CD8-positive, alpha-beta memory T cell (primary cell): ENCODE results near the gene SLFN5. TPM values are rescaled to one million over a fixed set of nuclear protein-coding genes. Genes with fewer than 3 reads are reported as not detected.
"Not testable (repeated sequence)": the region's sequence is repeated elsewhere in the genome, so short reads cannot be mapped to it uniquely, and the experiment has no call there.

Experiments
- CTCF ChIA-PET: fragments of 350-600 bp; sonication (Branson Sonifier 250); formaldehyde crosslinking; loops from one replicate; lab custom pipeline; 2021; ENCODE audit warnings: antibody characterized with exemption; lab: Charles Lee
- POLR2A ChIA-PET: fragments of 350-600 bp; sonication (Branson Sonifier 250); formaldehyde crosslinking; loops from one replicate; lab custom pipeline; 2021; ENCODE audit warnings: antibody characterized with exemption; lab: Charles Lee
- DNase-seq, 5 donors: peaks; one replicate each; pipeline versions ENCODE4 v3.0.0 to v3.0.0-alpha.2; 2020 to 2022; ENCODE audit warnings: mixed read lengths in 1 of 5
- H3K27ac ChIP-seq: one replicate; pipeline ENCODE4 v1.7.0; 2013; ENCODE audit warnings: low read depth, mild to moderate bottlenecking, low read length, moderate library complexity
- H3K27me3 ChIP-seq: 2 replicates; pipeline ENCODE4 v1.7.0; 2013; ENCODE audit warnings: low read length, mild to moderate bottlenecking; ENCODE audit not compliant: insufficient read depth, poor library complexity, severe bottlenecking
- H3K36me3 ChIP-seq: 2 replicates; pipeline ENCODE4 v1.7.0; 2013; ENCODE audit warnings: mild to moderate bottlenecking, low read length, moderate library complexity; ENCODE audit not compliant: insufficient read depth
- H3K4me1 ChIP-seq: 2 replicates; pipeline ENCODE4 v1.7.0; 2013; ENCODE audit warnings: mild to moderate bottlenecking, low read length, moderate library complexity; ENCODE audit not compliant: insufficient read depth
- H3K4me3 ChIP-seq: 2 replicates; pipeline ENCODE4 v1.7.0; 2013; ENCODE audit warnings: mild to moderate bottlenecking, low read length
- H3K9me3 ChIP-seq: 2 replicates; pipeline ENCODE4 v1.7.0; 2013; ENCODE audit warnings: mild to moderate bottlenecking, low read length
- H3K27ac Mint-ChIP-seq, 8 donors: one replicate each; pipeline ENCODE4 v1.8.0; 2020 to 2021; ENCODE audit warnings: mixed read lengths in 8 of 8, mild to moderate bottlenecking in 6 of 8, inconsistent platforms in 3 of 8, moderate library complexity in 3 of 8
- H3K27me3 Mint-ChIP-seq, 2 donors: one replicate each; pipeline ENCODE4 v1.8.0; 2020 to 2021; ENCODE audit warnings: mixed read lengths in 2 of 2, mild to moderate bottlenecking in 1 of 2, moderate library complexity in 1 of 2
- H3K36me3 Mint-ChIP-seq, 3 donors: one replicate each; pipeline ENCODE4 v1.8.0; 2020 to 2021; ENCODE audit warnings: mixed read lengths in 3 of 3, inconsistent platforms in 1 of 3, mild to moderate bottlenecking in 1 of 3
- H3K4me1 Mint-ChIP-seq, 3 donors: one replicate each; pipeline ENCODE4 v1.8.0; 2020 to 2021; ENCODE audit warnings: mixed read lengths in 3 of 3, inconsistent platforms in 1 of 3, mild to moderate bottlenecking in 1 of 3
- H3K4me3 Mint-ChIP-seq, 7 donors: one replicate each; pipeline ENCODE4 v1.8.0; 2020 to 2021; ENCODE audit warnings: mixed read lengths in 7 of 7, mild to moderate bottlenecking in 6 of 7, moderate library complexity in 4 of 7, inconsistent platforms in 2 of 7
- H3K9me3 Mint-ChIP-seq, 5 donors: one replicate each; pipeline ENCODE4 v1.8.0; 2020 to 2022; ENCODE audit warnings: mixed read lengths in 5 of 5, mild to moderate bottlenecking in 3 of 5, moderate library complexity in 2 of 5, inconsistent platforms in 1 of 5
- polyA plus RNA-seq: library from polyadenylated mRNA; unstranded; fragments of 300-500 nt; fragmentation: Illumina TruSeq; gene quantifications from one replicate; pipeline ENCODE4 v1.2.3, GENCODE V29; 2021
- total RNA-seq, 2 experiments: library from RNA; stranded (reverse); gene quantifications; one replicate each; pipeline ENCODE4 v1.2.3, GENCODE V29; 2021

Gene SLFN5
- total RNA-seq = 10 to 100 TPM; 28.6 to 30.2 TPM
- polyA plus RNA-seq = 158 TPM

DNA sequence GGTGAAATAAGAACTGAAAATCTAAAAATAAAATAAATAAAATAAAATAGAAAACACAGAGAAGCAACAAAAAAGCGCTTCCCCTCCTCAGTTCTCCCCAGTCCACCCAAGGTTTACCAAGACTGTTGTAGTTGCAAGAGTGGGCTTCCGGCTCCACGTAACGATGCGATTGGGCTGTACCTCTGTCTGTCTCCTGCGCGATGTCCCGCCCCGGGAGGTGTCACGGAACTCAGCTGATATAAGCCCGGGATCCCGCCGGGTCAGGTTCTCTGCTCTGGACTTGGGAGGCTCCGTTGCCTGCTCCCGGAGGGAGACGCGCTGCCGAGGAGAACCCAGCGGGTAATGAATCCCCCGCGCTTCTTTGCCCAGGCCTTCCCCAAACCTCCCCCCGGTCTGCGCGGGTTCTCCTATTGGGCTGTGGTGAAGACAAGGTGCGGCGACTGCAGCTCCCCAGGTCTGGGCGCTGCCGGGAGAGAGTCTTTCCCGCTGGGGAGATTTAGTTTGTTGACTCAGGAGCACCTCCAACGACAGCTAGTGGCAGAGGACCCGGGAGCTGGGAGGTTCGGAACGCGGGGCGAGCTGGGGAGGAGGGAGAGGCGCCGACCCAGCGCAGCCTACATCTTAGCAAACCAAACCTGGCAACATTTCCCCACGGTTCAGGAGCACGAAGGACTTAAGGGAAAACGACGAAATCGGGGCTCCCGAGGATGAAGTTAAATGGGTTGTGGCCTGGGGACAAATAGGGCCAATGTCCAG is at the start of gene SLFN5:
Gene SLFN5, plus strand, starts transcription at position 268 of the 756 bp plus-strand sequence. CDS start 15,619 bp downstream, outside the sequence.
- Mint-ChIP-seq H3K9me3 (no peaks in the 10 kb centered on the region), H3K27me3 (peaks cover 0 to 8% of the 10 kb centered on the region in 2 donors), H3K4me1 (peaks cover 64 to 70% (median 68%) of the 10 kb centered on the region in 3 donors), H3K27ac (peak within 1 kb of the TSS; percentile 98 to 100 (median 99)), H3K4me3 (peak within 1 kb of the TSS; percentile 97 to 100 (median 99)), H3K36me3 (peaks cover 15 to 64% (median 22%) of the 10 kb centered on the region in 3 donors)
- H3K36me3 ChIP-seq = peaks cover 4% of the 10 kb centered on the region
- peaks cover 33% of the 10 kb centered on the region for H3K4me1 ChIP-seq
- peak within 1 kb of the TSS; percentile 96 for H3K27ac ChIP-seq
- ChIA-PET POLR2A (interaction anchor here (0.6 to 7.9 kb wide), 17 partner anchors 14 to 566 kb away, joined by 3 to 68 read pairs (median 4); partner anchors contain the start of genes PEX12, SLFN12L and TAF15), CTCF (interaction anchor here (0.6 to 3.5 kb wide), 15 partner anchors 10 to 296 kb away, joined by 3 to 27 read pairs (median 4); no protein-coding TSS in a partner anchor)
- H3K27me3 ChIP-seq = no peaks in the 10 kb centered on the region
- H3K4me3 ChIP-seq = peak within 1 kb of the TSS; percentile 99
- peak; percentile 88 to 96 (median 92) for DNase-seq
- H3K9me3 ChIP-seq = no peaks in the 10 kb centered on the region

DNA sequence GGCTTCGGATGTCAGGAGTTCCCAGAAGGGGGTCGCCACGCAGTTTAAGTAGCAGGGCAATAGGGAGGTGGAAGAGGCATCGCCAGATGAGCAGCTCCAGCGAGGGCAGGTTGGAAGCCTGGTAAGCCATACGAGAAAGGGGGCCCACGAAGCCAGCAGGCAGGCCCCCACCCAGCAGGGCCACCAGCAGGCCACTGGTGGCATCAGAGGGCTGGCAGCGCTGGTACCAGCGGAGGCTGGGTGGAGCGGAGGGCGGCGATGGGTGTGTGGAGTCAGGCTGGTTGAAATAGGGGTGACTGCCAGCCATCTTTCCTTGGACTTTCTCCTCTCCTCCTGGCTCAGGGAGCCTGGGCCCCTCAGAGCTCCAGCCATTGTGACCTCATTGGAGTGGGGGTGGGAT is 48.9 kb upstream of the SLFN5 start, which contains the start of gene SLC35G3:
Gene SLC35G3, minus strand, starts transcription at position 393 of the 400 bp plus-strand sequence. Its CDS starts 86 bp downstream, at position 307.
- DNase-seq = not testable (repeated sequence)

GRCh38 chr17:35195062-35195461 is 47.8 kb upstream of the SLFN5 start:
- H3K4me3 Mint-ChIP-seq, H3K27me3 ChIP-seq, POLR2A ChIA-PET, H3K36me3 ChIP-seq, H3K4me1 ChIP-seq, H3K36me3 Mint-ChIP-seq, H3K27ac Mint-ChIP-seq, DNase-seq, H3K27me3 Mint-ChIP-seq, H3K9me3 ChIP-seq, H3K27ac ChIP-seq, H3K4me3 ChIP-seq: not testable (repeated sequence)
- CTCF ChIA-PET = interaction anchor here (1.7 kb wide), 1 partner anchor 11 kb away, joined by 3 read pairs; no protein-coding TSS in a partner anchor
- Mint-ChIP-seq H3K4me1 (peaks cover 10 to 25% (median 14%) of the 10 kb centered on the region in 3 donors), H3K9me3 (peaks cover 3 to 14% (median 10%) of the 10 kb centered on the region in 5 donors)

More for the DNA sequence above, 48.9 kb upstream of the SLFN5 start, which contains the start of gene SLC35G3:
- H3K4me1 ChIP-seq, POLR2A ChIA-PET, H3K36me3 Mint-ChIP-seq, H3K27ac ChIP-seq, H3K9me3 ChIP-seq, H3K4me3 ChIP-seq, H3K36me3 ChIP-seq, H3K27me3 ChIP-seq, H3K9me3 Mint-ChIP-seq, H3K4me3 Mint-ChIP-seq, H3K27me3 Mint-ChIP-seq: not testable (repeated sequence)
- Mint-ChIP-seq H3K4me1 (peaks cover 16 to 34% (median 19%) of the 10 kb centered on the region in 3 donors), H3K27ac (peak within 1 kb of the TSS in 1 of 8 donors; percentile 61)
- CTCF ChIA-PET = interaction anchor here (0.7 kb wide), 1 partner anchor 9 kb away, joined by 3 read pairs; no protein-coding TSS in a partner anchor

GRCh38 chr17:35202582-35202981 is 40.3 kb upstream of the SLFN5 start:
- POLR2A ChIA-PET, H3K27ac Mint-ChIP-seq: not testable (repeated sequence)

GRCh38 chr17:35210741-35211140 is 32.1 kb upstream of the SLFN5 start:
- Mint-ChIP-seq H3K9me3 (peaks cover 0 to 2% (median 0%) of the 10 kb centered on the region in 5 donors), H3K27me3 (no peaks in the 10 kb centered on the region), H3K27ac (peak overlapping the region in 3 of 8 donors; percentile 20 to 64 (median 46)), H3K4me1 (peaks cover 60 to 93% (median 85%) of the 10 kb centered on the region in 3 donors), H3K36me3 (peaks cover 0 to 17% (median 0%) of the 10 kb centered on the region in 3 donors), H3K4me3 (peak overlapping the region in 1 of 7 donors; percentile 56)
- no peaks in the 10 kb centered on the region for H3K27me3 ChIP-seq
- H3K36me3 ChIP-seq = no peaks in the 10 kb centered on the region
- CTCF ChIA-PET = interaction anchor here (0.8 to 1.8 kb wide), 2 partner anchors 22 to 554 kb away, joined by 4 to 5 read pairs; no protein-coding TSS in a partner anchor
- H3K4me3 ChIP-seq = no peak overlapping the region
- POLR2A ChIA-PET = interaction anchor here (0.6 kb wide), 1 partner anchor 358 kb away, joined by 3 read pairs; no protein-coding TSS in a partner anchor
- peaks cover 73% of the 10 kb centered on the region for H3K4me1 ChIP-seq
- H3K9me3 ChIP-seq = no peaks in the 10 kb centered on the region
- peak in 2 of 5 donors; percentile 6 to 67 for DNase-seq
- H3K27ac ChIP-seq = no peak overlapping the region

More at GRCh38 chr17:35202582-35202981, 40.3 kb upstream of the SLFN5 start:
- H3K4me1 ChIP-seq, H3K36me3 ChIP-seq, H3K9me3 ChIP-seq, CTCF ChIA-PET, H3K27me3 ChIP-seq, H3K4me3 ChIP-seq, H3K27me3 Mint-ChIP-seq, H3K4me3 Mint-ChIP-seq, DNase-seq, H3K27ac ChIP-seq: not testable (repeated sequence)
- Mint-ChIP-seq H3K36me3 (peaks cover 0 to 29% (median 2%) of the 10 kb centered on the region in 3 donors), H3K4me1 (peaks cover 12 to 18% (median 17%) of the 10 kb centered on the region in 3 donors), H3K9me3 (peaks cover 7 to 29% (median 29%) of the 10 kb centered on the region in 5 donors)

DNA sequence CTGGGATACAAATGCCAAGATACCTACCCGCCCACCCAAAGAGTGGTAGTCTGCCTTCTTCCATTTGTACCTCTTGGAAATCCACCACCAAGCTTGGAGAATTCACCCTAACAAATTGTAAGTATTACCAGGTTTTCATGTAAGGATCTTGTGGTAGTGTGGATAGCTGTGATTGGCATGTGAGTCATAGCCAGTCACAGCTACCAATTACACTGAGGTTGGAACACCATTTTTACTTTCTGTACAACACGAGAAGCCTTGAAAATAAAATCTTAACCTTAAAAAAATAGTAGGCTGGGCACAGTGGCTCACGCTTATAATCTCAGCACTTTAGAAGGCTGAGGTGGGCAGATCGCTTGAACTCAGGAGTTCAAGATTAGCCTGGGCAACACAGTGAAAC is 30.2 kb upstream of the SLFN5 start:
- Histone ChIP-seq H3K27me3 (no peaks in the 10 kb centered on the region), H3K27ac (no peak overlapping the region), H3K4me1 (peaks cover 84% of the 10 kb centered on the region), H3K9me3 (no peaks in the 10 kb centered on the region), H3K36me3 (no peaks in the 10 kb centered on the region), H3K4me3 (peak overlapping the region; percentile 61)
- Mint-ChIP-seq H3K27me3 (no peaks in the 10 kb centered on the region), H3K27ac (peak overlapping the region; percentile 7 to 99 (median 92)), H3K4me1 (peaks cover 69 to 94% (median 86%) of the 10 kb centered on the region in 3 donors), H3K4me3 (peak overlapping the region in 6 of 7 donors; percentile 45 to 82 (median 68)), H3K9me3 (peaks cover 0 to 2% (median 0%) of the 10 kb centered on the region in 5 donors), H3K36me3 (peaks cover 0 to 13% (median 0%) of the 10 kb centered on the region in 3 donors)
- ChIA-PET POLR2A (interaction anchor here (1.7 to 3.1 kb wide), 5 partner anchors 24 to 366 kb away, joined by 6 to 68 read pairs (median 9); partner anchors contain the start of genes PEX12, SLFN12L and SLFN5), CTCF (interaction anchor here (1.0 to 3.8 kb wide), 9 partner anchors 22 to 327 kb away, joined by 3 to 27 read pairs (median 6); partner anchors contain the start of gene SLFN5)
- DNase-seq = no peak

- Histone ChIP-seq H3K36me3 (no peaks in the 10 kb centered on the region), H3K27me3 (no peaks in the 10 kb centered on the region), H3K4me3 (peak overlapping the region; percentile 61), H3K27ac (peak overlapping the region; percentile 3), H3K9me3 (no peaks in the 10 kb centered on the region), H3K4me1 (peaks cover 90% of the 10 kb centered on the region)
- peaks cover 0 to 12% (median 0%) of the 10 kb centered on the region in 3 donors for H3K36me3 Mint-ChIP-seq
- no peaks in the 10 kb centered on the region for H3K27me3 Mint-ChIP-seq
- ChIA-PET POLR2A (interaction anchor here (0.6 to 3.1 kb wide), 16 partner anchors 17 to 595 kb away, joined by 3 to 68 read pairs (median 5); partner anchors contain the start of genes PEX12, SLFN12L, SLFN5 and TAF15), CTCF (interaction anchor here (0.7 to 3.8 kb wide), 16 partner anchors 9 to 551 kb away, joined by 3 to 27 read pairs (median 4); partner anchors contain the start of gene SLFN5)
- peaks cover 0 to 2% (median 0%) of the 10 kb centered on the region in 5 donors for H3K9me3 Mint-ChIP-seq
- peak overlapping the region; percentile 41 to 99 (median 94) for H3K27ac Mint-ChIP-seq
- no peak for DNase-seq
- peaks cover 74 to 95% (median 90%) of the 10 kb centered on the region in 3 donors for H3K4me1 Mint-ChIP-seq
- peak overlapping the region; percentile 15 to 87 (median 81) for H3K4me3 Mint-ChIP-seq
Observed at GRCh38 chr17:35213412-35213940, 29.4 kb upstream of the SLFN5 start.
